WERI-Rb-1 (cell line): Measurements from ENCODE around the gene HOXB8.

Experiments used
- DNase-seq: peaks from one replicate; pipeline ENCODE4 v3.0.0-alpha.2; 2020
- H3K27ac ChIP-seq: fragments of 250-450 bp; sonication (Bioruptor Pico); 2 replicates; pipeline ENCODE4 v1.5.1; 2020; ENCODE audit warnings: mild to moderate bottlenecking, moderate library complexity
- H3K27me3 ChIP-seq: fragments of 250-450 bp; sonication (Bioruptor Pico); 2 replicates; pipeline ENCODE4 v1.5.1; 2021; ENCODE audit warnings: mild to moderate bottlenecking, low read depth, moderate library complexity; ENCODE audit not compliant: insufficient read depth, severe bottlenecking
- H3K36me3 ChIP-seq: fragments of 250-450 bp; sonication (Bioruptor Pico); 2 replicates; pipeline ENCODE4 v1.5.1; 2020; ENCODE audit warnings: mild to moderate bottlenecking, moderate library complexity
- H3K4me3 ChIP-seq: 2 replicates; pipeline ENCODE4 v1.5.1; 2011; ENCODE audit warnings: low read depth, mild to moderate bottlenecking, control low read depth, low read length
- H3K9me3 ChIP-seq: fragments of 250-450 bp; sonication (Bioruptor Pico); 2 replicates; pipeline ENCODE4 v1.5.1; 2021; ENCODE audit warnings: mild to moderate bottlenecking, moderate library complexity; ENCODE audit not compliant: severe bottlenecking
- CTCF ChIP-seq: IDR thresholded peaks from 2 replicates; pipeline ENCODE4 v1.5.1; 2011; ENCODE audit warnings: low read depth, mild to moderate bottlenecking, control low read depth, inconsistent platforms, low read length

The HOXB8 gene

DNA sequence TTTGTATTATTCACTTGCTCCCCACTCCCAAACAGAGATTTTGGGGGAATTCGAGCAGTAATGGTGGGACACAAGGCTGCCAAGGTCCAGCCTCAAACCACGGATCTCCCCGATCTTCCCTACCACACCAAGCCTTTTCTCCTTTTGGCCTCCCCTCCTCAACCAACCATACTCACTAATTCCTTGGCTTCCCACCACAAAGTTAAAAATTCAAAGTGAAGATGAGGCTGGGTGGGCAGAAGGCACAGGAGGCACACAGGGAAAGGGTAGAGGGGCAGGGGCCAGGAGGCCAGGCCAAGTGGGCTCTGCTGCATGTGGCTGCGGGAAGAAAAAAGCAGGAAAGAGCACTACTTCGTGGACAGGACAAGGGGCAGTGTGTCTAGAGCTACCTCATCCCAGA lies 52.2 kb downstream of the HOXB8 start:
- Histone ChIP-seq H3K27me3 (peaks cover 97% of the 10 kb centered on the region), H3K4me3 (no peak overlapping the region), H3K9me3 (peaks cover 2% of the 10 kb centered on the region), H3K27ac (no peak overlapping the region), H3K36me3 (no peaks in the 10 kb centered on the region)
- DNase-seq = no peak
- TF ChIP-seq CTCF = no peak
